ENCODE measurements around the gene CYP2A13. TPM values are rescaled to one million over a fixed set of nuclear protein-coding genes. Genes with fewer than 3 reads are reported as not detected.
"Not testable (repeated sequence)": the region's sequence is repeated elsewhere in the genome, so short reads cannot be mapped to it uniquely, and the experiment has no call there.

Gene CYP2A13
- total and polyA plus RNA-seq, 10 of the 15 experiments (the other 5 are each of a cell fraction or from before 2014, with no cell fraction given), result not detected

- BruUV-seq (replicated peaks); DNase-seq (ENCODE audit: low read depth, low spot score); H4K20me1 ChIP-seq (ENCODE audit: control insufficient read depth, insufficient read depth); H2AFZ ChIP-seq (ENCODE audit: control insufficient read depth, low read depth, low read length); H3K9ac ChIP-seq (ENCODE audit: control insufficient read depth, insufficient read depth, low read length); H3K27me3 ChIP-seq (replicated peaks in 1 of 2; ENCODE audit: control insufficient read depth in 2 of 2, insufficient read depth in 2 of 2, low read length in 1 of 2); H3K9me3 ChIP-seq (replicated peaks; ENCODE audit: control insufficient read depth, insufficient read depth, low read length); H3K4me3 ChIP-seq; H3K4me1 ChIP-seq (ENCODE audit: control insufficient read depth, insufficient read depth, low read length); intact Hi-C loops (cut with micrococcal nuclease; ENCODE audit: unreplicated experiment); H3K36me3 ChIP-seq (ENCODE audit: control insufficient read depth in 2 of 2, insufficient read depth in 2 of 2, low read length in 1 of 2); CTCF ChIA-PET; H3K79me2 ChIP-seq (ENCODE audit: control insufficient read depth, insufficient read depth, low read length); in situ Hi-C loops (cut with MboI); H3K27ac ChIP-seq (ENCODE audit: control insufficient read depth, insufficient read depth); POLR2A ChIA-PET: not testable (repeated sequence)
- 2% methylated on average over 20 of the region's 29 CpGs for WGBS (ENCODE audit: insufficient coverage, insufficient replicate concordance, low lambda C conversion rate, missing lambda C conversion rate)
- ATAC-seq (peak; percentile 99), FAIRE-seq (peak; percentile 86)
- H3K4me2 ChIP-seq (ENCODE audit: control insufficient read depth, insufficient read depth), result 0 out of 2 replicates have a peak overlapping the region, but pooled peaks have one; percentile 25
- SMC1A ChIA-PET (ENCODE audit: uncharacterized antibody, unreplicated experiment), result interaction anchor here (0.6 to 1.6 kb wide), 2 partner anchors 15 to 49 kb away, joined by 3 read pairs; no protein-coding TSS in a partner anchor
- TF ChIP-seq CTCF (IDR thresholded peaks at IDR 0.05 in 2 of 3, conservative IDR thresholded peaks at IDR 0.05 in 1 of 3; ENCODE audit: control insufficient read depth in 2 of 3, extremely low read depth in 1 of 3, insufficient read depth in 1 of 3, low read depth in 3 of 3, low read length in 3 of 3) (peak; percentile 30 to 55 (median 31)), RAD21 (IDR thresholded peaks at IDR 0.05; ENCODE audit: insufficient read depth, low read depth, low read length) (0 out of 2 replicates have a peak, but pooled peaks have one; percentile 6), NR2F1 (conservative IDR thresholded peaks at IDR 0.05) (0 out of 2 replicates have a peak, but pooled peaks have one; percentile 22)
- RAD21 ChIA-PET (ENCODE audit: unreplicated experiment), result interaction anchor here (0.9 kb wide), 1 partner anchor 181 kb away, joined by 3 read pairs; no protein-coding TSS in a partner anchor
These were observed 39.6 kb downstream of the CYP2A13 start for GRCh38 chr19:41127801-41128300.

- Histone ChIP-seq H2AFZ (ENCODE audit: control insufficient read depth, low read depth, low read length) (no peak overlapping the region), H3K4me2 (ENCODE audit: control insufficient read depth, insufficient read depth) (no peak overlapping the region), H3K9me3 (replicated peaks; ENCODE audit: control insufficient read depth, insufficient read depth, low read length) (no peaks in the 10 kb centered on the region), H3K36me3 (ENCODE audit: control insufficient read depth in 2 of 2, insufficient read depth in 2 of 2, low read length in 1 of 2) (no peaks in the 10 kb centered on the region), H3K4me1 (ENCODE audit: control insufficient read depth, insufficient read depth, low read length) (no peaks in the 10 kb centered on the region), H3K9ac (ENCODE audit: control insufficient read depth, insufficient read depth, low read length) (no peak overlapping the region), H3K79me2 (ENCODE audit: control insufficient read depth, insufficient read depth, low read length) (no peaks in the 10 kb centered on the region), H4K20me1 (ENCODE audit: control insufficient read depth, insufficient read depth) (no peaks in the 10 kb centered on the region), H3K27me3 (replicated peaks in 1 of 2; ENCODE audit: control insufficient read depth in 2 of 2, insufficient read depth in 2 of 2, low read length in 1 of 2) (no peaks in the 10 kb centered on the region; a peak in 1 of 4 replicates), H3K27ac (ENCODE audit: control insufficient read depth, insufficient read depth) (no peak overlapping the region), H3K4me3 (no peak overlapping the region)
- in situ Hi-C loops (cut with MboI), result no loop called here
- DNase-seq (ENCODE audit: low read depth, low spot score), result no peak
- no peak for FAIRE-seq
- 55% methylated on average over 6 of the region's 6 CpGs for WGBS (ENCODE audit: insufficient coverage, insufficient replicate concordance, low lambda C conversion rate, missing lambda C conversion rate)
- ChIA-PET RAD21 (ENCODE audit: unreplicated experiment) (no interaction called here), SMC1A (ENCODE audit: uncharacterized antibody, unreplicated experiment) (no interaction called here), CTCF (interaction anchor here (1.0 kb wide), 1 partner anchor 19 kb away, joined by 3 read pairs; no protein-coding TSS in a partner anchor), POLR2A (no interaction called here)
- intact Hi-C loops (cut with micrococcal nuclease; ENCODE audit: unreplicated experiment), result no loop called here
- ATAC-seq, result no peak
- no TSS peak for BruUV-seq (replicated peaks)
- TF ChIP-seq IKZF2 (IDR thresholded peaks at IDR 0.05) (no peak), SMC3 (IDR thresholded peaks at IDR 0.05; ENCODE audit: borderline replicate concordance, low read length) (no peak), RAD51 (IDR thresholded peaks at IDR 0.05) (no peak), EP300 (IDR thresholded peaks at IDR 0.05; ENCODE audit: borderline replicate concordance in 1 of 2, control insufficient read depth in 1 of 2, low read depth in 2 of 2, low read length in 2 of 2) (no peak), MYC (IDR thresholded peaks at IDR 0.05; ENCODE audit: insufficient read depth, insufficient read length, insufficient replicate concordance, low read length, severe bottlenecking) (no peak)
- TF ChIP-seq, protein P1, sequence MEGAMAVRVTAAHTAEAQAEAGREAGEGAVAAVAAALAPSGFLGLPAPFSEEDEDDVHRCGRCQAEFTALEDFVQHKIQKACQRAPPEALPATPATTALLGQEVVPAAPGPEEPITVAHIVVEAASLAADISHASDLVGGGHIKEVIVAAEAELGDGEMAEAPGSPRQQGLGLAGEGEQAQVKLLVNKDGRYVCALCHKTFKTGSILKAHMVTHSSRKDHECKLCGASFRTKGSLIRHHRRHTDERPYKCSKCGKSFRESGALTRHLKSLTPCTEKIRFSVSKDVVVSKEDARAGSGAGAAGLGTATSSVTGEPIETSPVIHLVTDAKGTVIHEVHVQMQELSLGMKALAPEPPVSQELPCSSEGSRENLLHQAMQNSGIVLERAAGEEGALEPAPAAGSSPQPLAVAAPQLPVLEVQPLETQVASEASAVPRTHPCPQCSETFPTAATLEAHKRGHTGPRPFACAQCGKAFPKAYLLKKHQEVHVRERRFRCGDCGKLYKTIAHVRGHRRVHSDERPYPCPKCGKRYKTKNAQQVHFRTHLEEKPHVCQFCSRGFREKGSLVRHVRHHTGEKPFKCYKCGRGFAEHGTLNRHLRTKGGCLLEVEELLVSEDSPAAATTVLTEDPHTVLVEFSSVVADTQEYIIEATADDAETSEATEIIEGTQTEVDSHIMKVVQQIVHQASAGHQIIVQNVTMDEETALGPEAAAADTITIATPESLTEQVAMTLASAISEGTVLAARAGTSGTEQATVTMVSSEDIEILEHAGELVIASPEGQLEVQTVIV (IDR thresholded peaks at IDR 0.05; ENCODE audit: borderline replicate concordance, partially characterized antibody), result no peak
- TF ChIP-seq, protein P2, sequence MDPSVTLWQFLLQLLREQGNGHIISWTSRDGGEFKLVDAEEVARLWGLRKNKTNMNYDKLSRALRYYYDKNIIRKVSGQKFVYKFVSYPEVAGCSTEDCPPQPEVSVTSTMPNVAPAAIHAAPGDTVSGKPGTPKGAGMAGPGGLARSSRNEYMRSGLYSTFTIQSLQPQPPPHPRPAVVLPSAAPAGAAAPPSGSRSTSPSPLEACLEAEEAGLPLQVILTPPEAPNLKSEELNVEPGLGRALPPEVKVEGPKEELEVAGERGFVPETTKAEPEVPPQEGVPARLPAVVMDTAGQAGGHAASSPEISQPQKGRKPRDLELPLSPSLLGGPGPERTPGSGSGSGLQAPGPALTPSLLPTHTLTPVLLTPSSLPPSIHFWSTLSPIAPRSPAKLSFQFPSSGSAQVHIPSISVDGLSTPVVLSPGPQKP (IDR thresholded peaks at IDR 0.05; ENCODE audit: low read depth, low read length), result no peak
These were observed 40.4 kb downstream of the CYP2A13 start for GRCh38 chr19:41128692-41129091.
